NCI-H748 (cell line): Measurements from ENCODE around the gene SLC1A3.
"Not testable (repeated sequence)": the region's sequence is repeated elsewhere in the genome, so short reads cannot be mapped to it uniquely, and the experiment has no call there.

Experiments
- DNase-seq: peaks from one replicate; lab custom pipeline; 2025; ENCODE audit not compliant: unreplicated experiment; lab: John Stamatoyannopoulos, UW

The SLC1A3 gene

GRCh38 chr5:36630201-36631145, 24.1 kb downstream of the SLC1A3 start:
- no peak for DNase-seq

GRCh38 chr5:36631154-36631553, 24.7 kb downstream of the SLC1A3 start:
- DNase-seq, result no peak

GRCh38 chr5:36631620-36632362, 25.4 kb downstream of the SLC1A3 start:
- no peak for DNase-seq

GRCh38 chr5:36632363-36632664, 25.9 kb downstream of the SLC1A3 start:
- no peak for DNase-seq

GRCh38 chr5:36635721-36636390, 29.4 kb downstream of the SLC1A3 start:
- DNase-seq, result no peak

- DNase-seq, result no peak
Observed at GRCh38 chr5:36637101-36637500, 30.7 kb downstream of the SLC1A3 start.

- no peak for DNase-seq
Observed at GRCh38 chr5:36637516-36637915, 31.1 kb downstream of the SLC1A3 start.

GRCh38 chr5:36638056-36638455, 31.6 kb downstream of the SLC1A3 start:
- no peak for DNase-seq

- no peak for DNase-seq
Observed at GRCh38 chr5:36640949-36641348, 34.5 kb downstream of the SLC1A3 start.

- DNase-seq, result no peak
Observed at GRCh38 chr5:36641431-36641830, 35.0 kb downstream of the SLC1A3 start.

- DNase-seq, result no peak
Observed at GRCh38 chr5:36642089-36642488, 35.7 kb downstream of the SLC1A3 start.

- DNase-seq, result no peak
Observed at GRCh38 chr5:36643162-36643561, 36.8 kb downstream of the SLC1A3 start.

- DNase-seq, result not testable (repeated sequence)
Observed at GRCh38 chr5:36643841-36644240, 37.4 kb downstream of the SLC1A3 start.

- no peak for DNase-seq
Observed at GRCh38 chr5:36644727-36645126, 38.3 kb downstream of the SLC1A3 start.

GRCh38 chr5:36646100-36646499, 39.7 kb downstream of the SLC1A3 start:
- no peak for DNase-seq

- DNase-seq, result no peak
Observed at GRCh38 chr5:36646507-36647023, 40.2 kb downstream of the SLC1A3 start.

GRCh38 chr5:36647046-36647445, 40.6 kb downstream of the SLC1A3 start:
- DNase-seq, result no peak

- no peak for DNase-seq
Observed at GRCh38 chr5:36648426-36648825, 42.0 kb downstream of the SLC1A3 start.

- no peak for DNase-seq
Observed at GRCh38 chr5:36651761-36652685, 45.6 kb downstream of the SLC1A3 start.

- DNase-seq, result no peak
Observed at GRCh38 chr5:36653044-36653705, 46.8 kb downstream of the SLC1A3 start.
